Stimulated activated naive CD8-positive, alpha-beta T cell treated with anti-CD3 and anti-CD28 coated beads, Interleukin-15, Interleukin-2, amounts not matched to agents 100 ng/mL and 50 ng/mL, for 24 hours (primary cell): ENCODE results near the gene KRTAP24-1.

Source experiments
- H3K27ac Mint-ChIP-seq: one replicate; pipeline ENCODE4 v1.8.0; 2021; ENCODE audit warnings: mild to moderate bottlenecking, mixed read lengths
- H3K27me3 Mint-ChIP-seq: one replicate; pipeline ENCODE4 v1.8.0; 2021; ENCODE audit warnings: mixed read lengths
- H3K36me3 Mint-ChIP-seq: one replicate; pipeline ENCODE4 v1.8.0; 2021; ENCODE audit warnings: low read depth, mixed read lengths
- H3K4me1 Mint-ChIP-seq: one replicate; pipeline ENCODE4 v1.8.0; 2021; ENCODE audit warnings: low read depth, mixed read lengths
- H3K4me3 Mint-ChIP-seq: one replicate; pipeline ENCODE4 v1.8.0; 2021; ENCODE audit warnings: mild to moderate bottlenecking, mixed read lengths
- H3K9me3 Mint-ChIP-seq: one replicate; pipeline ENCODE4 v1.8.0; 2021; ENCODE audit warnings: mixed read lengths

KRTAP24-1 gene

DNA sequence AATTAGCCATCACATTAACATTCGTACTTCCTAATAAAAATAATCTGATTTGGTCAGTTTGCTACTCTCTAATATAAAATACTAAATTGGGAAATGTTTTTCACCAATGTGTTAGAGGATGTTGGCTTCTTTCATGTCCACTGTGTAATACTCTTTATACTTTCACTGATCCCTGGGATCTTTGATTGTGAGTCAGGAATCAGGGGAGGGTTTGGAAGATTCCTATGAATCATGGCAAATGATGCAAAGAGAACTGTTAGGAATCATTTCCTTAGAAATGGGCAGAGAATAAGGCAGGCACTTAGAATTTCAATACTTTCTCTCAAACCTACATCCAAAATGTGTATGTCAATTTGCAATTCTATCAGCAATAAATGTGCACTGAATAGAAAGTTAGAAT lies 31.0 kb downstream of the KRTAP24-1 start:
- no peak overlapping the region for H3K27ac Mint-ChIP-seq
- no peaks in the 10 kb centered on the region for H3K27me3 Mint-ChIP-seq
- no peaks in the 10 kb centered on the region for H3K9me3 Mint-ChIP-seq
- no peaks in the 10 kb centered on the region for H3K36me3 Mint-ChIP-seq
- H3K4me1 Mint-ChIP-seq = no peaks in the 10 kb centered on the region
- H3K4me3 Mint-ChIP-seq = no peak overlapping the region

DNA sequence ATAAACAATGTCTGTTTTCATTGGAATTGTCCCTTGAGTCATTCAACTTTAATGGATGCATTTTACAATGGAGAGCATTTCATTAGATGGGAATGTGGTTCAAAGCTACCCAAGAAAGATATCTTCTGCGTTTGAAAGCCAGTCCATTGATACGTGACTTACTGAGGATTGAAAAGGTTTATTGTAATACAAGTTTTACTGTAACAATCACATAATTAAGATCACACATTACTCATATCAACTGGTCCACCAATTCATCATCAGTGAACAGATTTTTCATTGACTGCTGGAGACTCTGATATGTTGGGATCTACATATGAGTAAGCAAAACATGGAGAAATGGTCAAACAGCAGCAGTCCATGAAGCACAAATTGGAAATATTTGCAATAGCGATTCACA lies 32.8 kb downstream of the KRTAP24-1 start:
- H3K4me3 Mint-ChIP-seq = no peak overlapping the region
- no peaks in the 10 kb centered on the region for H3K36me3 Mint-ChIP-seq
- no peak overlapping the region for H3K27ac Mint-ChIP-seq
- no peaks in the 10 kb centered on the region for H3K9me3 Mint-ChIP-seq
- no peaks in the 10 kb centered on the region for H3K27me3 Mint-ChIP-seq
- no peaks in the 10 kb centered on the region for H3K4me1 Mint-ChIP-seq

DNA sequence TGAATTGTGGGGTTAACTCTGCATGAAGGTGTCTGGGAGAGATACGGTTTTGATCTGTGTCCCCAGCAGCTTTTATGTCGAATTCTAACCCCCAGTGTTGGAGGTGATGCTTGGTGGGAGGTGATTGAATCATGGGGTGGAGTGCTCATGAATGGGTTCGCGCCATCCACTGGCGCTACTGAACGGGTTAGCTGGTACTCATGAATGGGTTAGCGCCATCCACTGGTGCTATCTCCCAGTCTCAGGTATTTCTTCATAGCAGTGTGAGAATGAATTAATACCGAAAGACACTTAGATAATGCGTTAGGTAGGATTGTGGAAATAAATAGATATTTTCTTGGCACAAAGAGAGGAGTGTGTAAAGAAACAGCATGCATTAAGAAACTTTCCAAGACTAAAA lies 33.9 kb downstream of the KRTAP24-1 start:
- Mint-ChIP-seq H3K4me3 (no peak overlapping the region), H3K36me3 (no peaks in the 10 kb centered on the region), H3K27ac (no peak overlapping the region), H3K9me3 (no peaks in the 10 kb centered on the region), H3K27me3 (no peaks in the 10 kb centered on the region), H3K4me1 (no peaks in the 10 kb centered on the region)

DNA sequence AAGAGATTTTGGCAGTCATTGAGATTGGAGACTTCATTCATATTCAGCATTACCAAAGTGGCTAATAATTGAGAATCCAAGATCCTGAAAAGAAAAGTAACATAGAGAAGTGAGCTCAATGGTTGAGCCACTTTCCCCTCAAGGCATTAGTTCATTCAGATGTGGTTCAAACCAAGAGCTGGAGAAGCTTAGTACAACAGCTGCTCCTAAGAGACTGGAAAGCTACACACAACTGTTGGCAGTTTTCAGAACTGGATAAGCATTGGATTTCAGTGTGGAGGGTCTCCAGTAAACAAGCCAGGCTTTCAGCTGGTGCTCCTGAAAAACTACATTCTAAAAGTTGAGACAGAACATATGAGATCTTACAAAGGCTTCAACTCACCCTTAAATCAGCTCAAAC lies 37.7 kb downstream of the KRTAP24-1 start:
- no peak overlapping the region for H3K27ac Mint-ChIP-seq
- no peaks in the 10 kb centered on the region for H3K9me3 Mint-ChIP-seq
- no peaks in the 10 kb centered on the region for H3K27me3 Mint-ChIP-seq
- H3K4me3 Mint-ChIP-seq = no peak overlapping the region
- no peaks in the 10 kb centered on the region for H3K4me1 Mint-ChIP-seq
- no peaks in the 10 kb centered on the region for H3K36me3 Mint-ChIP-seq

DNA sequence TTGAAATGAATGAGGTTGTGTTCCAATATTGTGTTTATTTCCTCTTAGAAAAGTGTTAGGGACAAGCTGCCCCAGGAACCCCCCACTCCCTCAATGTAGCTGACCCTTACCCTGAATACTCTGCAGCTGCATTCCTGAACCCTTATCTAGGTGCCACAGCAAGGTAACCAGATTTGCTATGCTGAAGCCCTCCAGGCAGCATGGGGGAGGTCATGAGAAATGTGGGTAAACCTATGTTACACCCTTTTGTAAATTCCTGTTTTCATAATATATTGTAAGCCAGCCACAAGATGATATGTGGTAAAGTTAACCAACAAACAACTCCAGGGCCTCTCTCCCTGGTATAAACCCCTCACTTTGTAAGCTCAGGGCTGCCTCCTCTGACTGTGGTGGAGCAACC lies 39.1 kb downstream of the KRTAP24-1 start:
- H3K4me3 Mint-ChIP-seq = no peak overlapping the region
- H3K36me3 Mint-ChIP-seq = no peaks in the 10 kb centered on the region
- no peak overlapping the region for H3K27ac Mint-ChIP-seq
- no peaks in the 10 kb centered on the region for H3K4me1 Mint-ChIP-seq
- H3K9me3 Mint-ChIP-seq = no peaks in the 10 kb centered on the region
- no peaks in the 10 kb centered on the region for H3K27me3 Mint-ChIP-seq

DNA sequence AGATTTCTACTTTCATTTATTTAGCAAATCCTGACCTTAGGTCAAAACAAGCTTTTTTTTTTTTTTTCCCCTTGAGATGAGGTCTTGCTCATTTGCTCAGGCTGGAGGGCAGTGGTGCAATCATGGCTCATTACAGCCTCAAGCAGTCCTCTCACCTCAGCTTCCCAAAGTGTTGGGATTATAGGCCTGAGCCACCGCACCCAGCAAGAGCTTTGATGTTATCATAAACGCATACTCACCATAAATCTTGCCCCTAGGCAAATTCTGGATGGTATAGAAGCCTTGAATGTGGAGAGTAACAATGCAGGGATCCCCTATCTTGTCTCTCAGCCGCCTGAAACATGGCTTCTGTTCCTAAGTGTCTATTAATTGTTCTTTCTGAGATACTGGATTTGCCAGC lies 42.1 kb downstream of the KRTAP24-1 start:
- H3K36me3 Mint-ChIP-seq = no peaks in the 10 kb centered on the region
- no peak overlapping the region for H3K4me3 Mint-ChIP-seq
- no peaks in the 10 kb centered on the region for H3K4me1 Mint-ChIP-seq
- H3K27me3 Mint-ChIP-seq = no peaks in the 10 kb centered on the region
- no peaks in the 10 kb centered on the region for H3K9me3 Mint-ChIP-seq
- no peak overlapping the region for H3K27ac Mint-ChIP-seq

DNA sequence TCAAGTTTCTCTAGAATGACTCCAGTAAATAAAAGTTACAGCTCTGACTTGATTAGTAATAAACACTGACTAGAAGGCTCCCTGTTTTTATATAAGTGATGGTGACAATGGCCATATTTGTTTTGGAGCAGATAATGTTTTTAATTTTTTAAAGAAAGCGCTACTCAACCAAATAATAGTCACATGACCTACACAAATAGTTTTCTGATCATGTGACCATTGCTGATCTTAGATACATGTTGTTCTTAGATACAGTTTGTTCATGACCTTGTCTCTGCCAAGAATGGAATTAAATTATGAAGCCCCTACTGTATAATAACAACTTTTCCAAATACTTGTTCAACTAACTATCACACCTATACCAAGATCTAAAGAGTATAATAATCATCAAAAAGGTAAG lies 44.6 kb downstream of the KRTAP24-1 start:
- no peaks in the 10 kb centered on the region for H3K36me3 Mint-ChIP-seq

DNA sequence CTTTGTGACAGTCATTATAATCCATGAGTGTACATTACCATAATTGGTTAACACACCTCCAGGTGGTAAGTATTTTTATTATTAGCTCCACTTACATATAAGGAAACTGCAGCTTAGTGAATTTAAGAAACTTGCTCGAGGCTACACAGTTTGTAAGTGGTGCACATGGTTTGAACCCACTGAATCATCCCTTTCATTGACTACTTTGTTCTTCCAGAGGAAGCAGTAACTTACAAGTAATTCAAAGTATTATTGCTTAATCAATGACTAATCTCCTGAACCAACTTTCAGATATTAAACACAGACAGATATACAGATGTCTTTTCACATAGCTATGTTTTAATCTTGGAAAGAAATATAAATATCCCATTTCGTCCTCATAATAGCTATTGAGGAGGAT lies 48.1 kb downstream of the KRTAP24-1 start:
- H3K27me3 Mint-ChIP-seq = no peaks in the 10 kb centered on the region
- H3K27ac Mint-ChIP-seq = no peak overlapping the region
- no peaks in the 10 kb centered on the region for H3K36me3 Mint-ChIP-seq
- no peaks in the 10 kb centered on the region for H3K9me3 Mint-ChIP-seq
- H3K4me3 Mint-ChIP-seq = no peak overlapping the region
- no peaks in the 10 kb centered on the region for H3K4me1 Mint-ChIP-seq

More for the DNA sequence above, 44.6 kb downstream of the KRTAP24-1 start:
- Mint-ChIP-seq H3K27me3 (no peaks in the 10 kb centered on the region), H3K4me1 (no peaks in the 10 kb centered on the region), H3K9me3 (no peaks in the 10 kb centered on the region), H3K4me3 (no peak overlapping the region), H3K27ac (no peak overlapping the region)

DNA sequence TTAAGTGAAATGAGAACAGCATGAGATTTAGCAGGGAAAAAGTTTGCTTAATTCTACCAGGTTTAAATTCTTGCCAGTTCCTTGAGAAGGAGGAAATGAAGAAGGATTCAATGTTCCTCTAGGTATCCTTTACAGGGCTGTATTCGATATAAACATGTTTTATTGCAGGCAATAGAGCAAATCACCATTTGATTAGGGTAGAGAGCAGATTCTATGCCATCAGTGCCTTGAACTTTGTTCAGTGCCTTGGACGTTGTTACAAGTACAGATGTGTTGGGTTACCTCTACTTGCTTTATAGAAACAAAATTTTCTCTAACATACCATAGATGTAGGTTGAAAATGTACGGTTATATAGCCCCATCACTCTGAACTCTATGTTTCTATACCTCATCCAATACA lies 48.7 kb downstream of the KRTAP24-1 start:
- no peak overlapping the region for H3K27ac Mint-ChIP-seq
- no peaks in the 10 kb centered on the region for H3K36me3 Mint-ChIP-seq
- H3K4me1 Mint-ChIP-seq = no peaks in the 10 kb centered on the region
- H3K4me3 Mint-ChIP-seq = no peak overlapping the region
- no peaks in the 10 kb centered on the region for H3K27me3 Mint-ChIP-seq
- H3K9me3 Mint-ChIP-seq = no peaks in the 10 kb centered on the region

DNA sequence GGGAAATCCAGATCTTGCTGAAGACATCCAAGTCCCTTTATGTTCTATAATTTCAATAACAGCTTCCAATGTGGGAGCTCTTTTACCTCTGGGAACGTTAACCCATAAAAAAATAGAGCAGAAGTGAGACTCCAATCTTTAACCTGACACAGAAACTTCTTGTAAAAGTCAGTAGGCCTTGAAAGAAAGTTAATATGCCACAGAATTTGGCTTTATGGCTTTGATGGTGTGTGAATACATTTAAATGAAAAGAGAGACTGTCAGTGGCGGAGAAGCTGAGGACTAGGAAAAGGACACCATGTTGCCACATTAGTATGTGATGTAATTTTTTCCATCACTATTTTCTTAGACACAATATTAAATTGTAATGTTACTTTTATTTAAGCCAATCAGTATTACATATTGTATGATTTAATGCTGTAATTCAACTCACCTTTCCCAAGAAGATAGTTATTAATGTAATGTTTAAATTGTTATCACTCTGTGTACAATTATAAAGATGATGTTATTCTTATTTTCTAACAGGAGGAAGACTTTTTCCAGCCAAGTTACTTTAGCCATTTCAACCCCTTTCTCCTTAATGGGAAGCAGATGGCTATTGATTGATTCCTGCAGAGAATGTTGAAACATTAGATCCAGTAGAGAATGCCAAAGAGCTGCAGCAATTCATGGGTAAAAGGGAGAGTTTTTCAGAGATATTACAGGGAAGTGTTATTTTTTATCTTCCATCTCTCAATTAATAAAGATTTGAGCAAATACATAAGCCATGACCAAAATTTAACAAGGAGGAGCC lies 49.3 kb downstream of the KRTAP24-1 start:
- Mint-ChIP-seq H3K9me3 (no peaks in the 10 kb centered on the region), H3K36me3 (no peaks in the 10 kb centered on the region)

DNA sequence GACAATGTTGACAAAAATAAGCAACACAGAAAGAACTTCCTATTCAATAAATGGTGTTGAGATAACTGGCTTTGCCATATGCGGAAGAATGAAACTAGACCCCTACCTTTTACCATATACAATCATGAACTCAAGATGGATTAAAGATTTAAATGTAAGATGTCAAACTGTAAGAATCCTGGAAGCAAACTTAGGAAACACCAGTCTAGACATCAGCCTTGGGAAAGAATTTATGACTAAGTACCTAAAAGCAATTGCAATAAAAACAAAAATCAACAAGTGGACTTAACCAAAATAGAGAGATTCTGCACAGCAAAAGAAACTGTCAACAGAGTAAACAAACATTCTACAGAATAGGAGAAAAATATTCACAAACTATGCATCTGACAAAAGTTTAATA lies 50.7 kb downstream of the KRTAP24-1 start:
- H3K9me3 Mint-ChIP-seq = no peaks in the 10 kb centered on the region
- no peaks in the 10 kb centered on the region for H3K27me3 Mint-ChIP-seq
- no peaks in the 10 kb centered on the region for H3K36me3 Mint-ChIP-seq
- H3K4me1 Mint-ChIP-seq = no peaks in the 10 kb centered on the region
- H3K4me3 Mint-ChIP-seq = no peak overlapping the region
- no peak overlapping the region for H3K27ac Mint-ChIP-seq

More for the DNA sequence above, 49.3 kb downstream of the KRTAP24-1 start:
- no peaks in the 10 kb centered on the region for H3K27me3 Mint-ChIP-seq
- H3K4me3 Mint-ChIP-seq = no peak overlapping the region
- no peak overlapping the region for H3K27ac Mint-ChIP-seq
- no peaks in the 10 kb centered on the region for H3K4me1 Mint-ChIP-seq
